Uterus (tissue), 4 donors: ENCODE results near the gene CFAP74. TPM values are rescaled to one million over a fixed set of nuclear protein-coding genes. Genes with fewer than 3 reads are reported as not detected.
A peak's percentile ranks its signal among the peaks of the same experiment; 100 is the strongest.

Source experiments
- DNase-seq, 2 donors: peaks; one replicate each; pipeline ENCODE4 v3.0.0-alpha.2; 2019 to 2020
- H3K27ac ChIP-seq, 2 donors: fragments of 200-600 bp; sonication (generic); 1 replicate in 1 of 2; 2 replicates in 1 of 2; pipeline ENCODE4 v1.5.1; 2016 to 2018
- H3K27me3 ChIP-seq, 2 donors: fragments of 200-600 bp; sonication (generic); one replicate each; pipeline ENCODE4 v1.5.1; 2018 to 2019; ENCODE audit warnings: control low read depth in 1 of 2
- H3K36me3 ChIP-seq, 2 donors: fragments of 200-600 bp; sonication (generic); one replicate each; pipeline ENCODE4 v1.5.1; 2019; ENCODE audit warnings: control low read depth in 1 of 2
- H3K4me1 ChIP-seq, 2 donors: fragments of 200-600 bp; sonication (generic); one replicate each; pipeline ENCODE4 v1.5.1; 2018 to 2019; ENCODE audit warnings: control low read depth in 1 of 2
- H3K4me3 ChIP-seq, 2 donors: fragments of 200-600 bp; sonication (generic); 1 replicate in 1 of 2; 2 replicates in 1 of 2; pipeline ENCODE4 v1.5.1; 2018 to 2019; ENCODE audit warnings: mild to moderate bottlenecking in 1 of 2
- H3K9me3 ChIP-seq, 2 donors: fragments of 200-600 bp; sonication (generic); one replicate each; pipeline ENCODE4 v1.5.1; 2019; ENCODE audit warnings: control low read depth in 1 of 2
- POLR2A ChIP-seq, 2 donors: fragments of 450-650 bp; IDR thresholded peaks; one replicate each; pipeline ENCODE4 v1.6.1; 2016; ENCODE audit warnings: antibody characterized with exemption in 2 of 2, mild to moderate bottlenecking in 1 of 2, moderate library complexity in 1 of 2
- intact Hi-C: fragments of 100-400 bp; cut with DNase I; formaldehyde crosslinking; loops from one replicate; pipeline ENCODE4 v1.15.1; 2023; ENCODE audit warnings: low total_unique reads
- total RNA-seq, 4 donors: library from RNA; depleted of rRNA in 3 of 4; stranded (reverse); fragments of >200 nt in 3 of 4; gene quantifications; one replicate each; pipeline versions ENCODE4 v1.1.0 to v1.2.4, GENCODE V29; 2014 to 2023
- TF ChIP-seq, protein P1 (sequence below), 4 experiments: fragments of 200-600 bp in 2 of 4; fragments of 450-650 bp in 2 of 4; sonication (generic) in 2 of 4; IDR thresholded peaks; one replicate each; pipeline ENCODE4 v1.5.1; 2016 to 2019; ENCODE audit warnings: antibody characterized with exemption in 4 of 4, mild to moderate bottlenecking in 2 of 4, moderate library complexity in 1 of 4
- donor health status: DM: yes; HTN: yes; CAD: no.

The CFAP74 gene
- total RNA-seq, 4 donors from 2014 or later = 0.64 to 1.0 TPM; not detected in 2

DNA sequence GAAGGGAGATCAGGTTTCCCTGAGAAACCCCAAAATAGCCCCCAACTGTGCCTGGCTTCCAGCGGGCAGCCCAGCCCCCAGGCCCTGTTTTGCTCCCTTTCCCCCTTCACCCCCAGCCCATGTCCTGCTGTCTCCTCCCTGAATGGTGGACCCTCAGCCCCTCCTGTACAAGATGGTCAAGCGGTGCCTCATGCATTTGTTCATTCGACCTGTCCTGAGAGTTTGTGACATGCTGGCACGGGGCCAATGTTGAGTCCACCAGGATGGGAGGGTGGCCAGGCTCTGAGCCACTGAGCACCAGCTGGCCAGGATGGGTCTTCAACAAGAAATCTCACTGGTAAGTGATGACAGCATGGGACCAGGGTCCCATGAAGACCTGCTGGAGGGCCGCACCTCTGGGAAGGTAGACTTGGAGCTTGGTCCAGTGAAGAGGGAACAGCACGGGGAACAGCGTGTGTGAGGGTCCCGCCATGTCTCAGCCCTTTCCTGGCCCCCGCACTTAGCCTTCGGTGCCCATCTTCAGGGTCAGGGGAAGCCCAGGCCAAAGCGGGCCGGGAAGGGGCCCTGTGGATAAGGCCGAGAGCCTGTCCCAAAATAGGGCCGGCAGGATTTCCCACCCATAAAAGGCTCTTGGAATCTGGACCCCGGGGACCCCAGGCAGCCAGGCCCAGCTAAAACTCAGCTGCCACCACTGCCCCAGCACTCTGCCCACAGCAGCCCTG is 88.5 kb downstream of the CFAP74 start, which contains the start of gene CALML6:
Gene CALML6, plus strand, starts transcription at position 290 of the 722 bp plus-strand sequence. Its CDS starts 21 bp downstream, at position 311.
- intact Hi-C loops = no loop called here
- Histone ChIP-seq H3K9me3 (no peaks in the 10 kb centered on the region), H3K4me3 (no peak within 1 kb of the TSS), H3K27me3 (no peaks in the 10 kb centered on the region), H3K27ac (no peak within 1 kb of the TSS), H3K4me1 (peaks cover 0 to 14% of the 10 kb centered on the region in 2 donors), H3K36me3 (no peaks in the 10 kb centered on the region)
- DNase-seq = no peak
- TF ChIP-seq POLR2A (IDR thresholded peaks at IDR 0.05) = no peak
- TF ChIP-seq, protein P1, sequence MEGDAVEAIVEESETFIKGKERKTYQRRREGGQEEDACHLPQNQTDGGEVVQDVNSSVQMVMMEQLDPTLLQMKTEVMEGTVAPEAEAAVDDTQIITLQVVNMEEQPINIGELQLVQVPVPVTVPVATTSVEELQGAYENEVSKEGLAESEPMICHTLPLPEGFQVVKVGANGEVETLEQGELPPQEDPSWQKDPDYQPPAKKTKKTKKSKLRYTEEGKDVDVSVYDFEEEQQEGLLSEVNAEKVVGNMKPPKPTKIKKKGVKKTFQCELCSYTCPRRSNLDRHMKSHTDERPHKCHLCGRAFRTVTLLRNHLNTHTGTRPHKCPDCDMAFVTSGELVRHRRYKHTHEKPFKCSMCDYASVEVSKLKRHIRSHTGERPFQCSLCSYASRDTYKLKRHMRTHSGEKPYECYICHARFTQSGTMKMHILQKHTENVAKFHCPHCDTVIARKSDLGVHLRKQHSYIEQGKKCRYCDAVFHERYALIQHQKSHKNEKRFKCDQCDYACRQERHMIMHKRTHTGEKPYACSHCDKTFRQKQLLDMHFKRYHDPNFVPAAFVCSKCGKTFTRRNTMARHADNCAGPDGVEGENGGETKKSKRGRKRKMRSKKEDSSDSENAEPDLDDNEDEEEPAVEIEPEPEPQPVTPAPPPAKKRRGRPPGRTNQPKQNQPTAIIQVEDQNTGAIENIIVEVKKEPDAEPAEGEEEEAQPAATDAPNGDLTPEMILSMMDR (IDR thresholded peaks at IDR 0.05) = no peak

- TF ChIP-seq, protein P1 (IDR thresholded peaks at IDR 0.05) = no peak
- no peak for TF ChIP-seq POLR2A (IDR thresholded peaks at IDR 0.05)
- intact Hi-C loops = no loop called here
- Histone ChIP-seq H3K4me3 (no peak overlapping the region), H3K36me3 (no peaks in the 10 kb centered on the region), H3K9me3 (no peaks in the 10 kb centered on the region), H3K27me3 (no peaks in the 10 kb centered on the region), H3K4me1 (peaks cover 0 to 9% of the 10 kb centered on the region in 2 donors), H3K27ac (no peak overlapping the region)
- DNase-seq = peak in 1 of 2 donors; percentile 14
Observed at GRCh38 chr1:1914101-1914970, 89.2 kb downstream of the CFAP74 start.

DNA sequence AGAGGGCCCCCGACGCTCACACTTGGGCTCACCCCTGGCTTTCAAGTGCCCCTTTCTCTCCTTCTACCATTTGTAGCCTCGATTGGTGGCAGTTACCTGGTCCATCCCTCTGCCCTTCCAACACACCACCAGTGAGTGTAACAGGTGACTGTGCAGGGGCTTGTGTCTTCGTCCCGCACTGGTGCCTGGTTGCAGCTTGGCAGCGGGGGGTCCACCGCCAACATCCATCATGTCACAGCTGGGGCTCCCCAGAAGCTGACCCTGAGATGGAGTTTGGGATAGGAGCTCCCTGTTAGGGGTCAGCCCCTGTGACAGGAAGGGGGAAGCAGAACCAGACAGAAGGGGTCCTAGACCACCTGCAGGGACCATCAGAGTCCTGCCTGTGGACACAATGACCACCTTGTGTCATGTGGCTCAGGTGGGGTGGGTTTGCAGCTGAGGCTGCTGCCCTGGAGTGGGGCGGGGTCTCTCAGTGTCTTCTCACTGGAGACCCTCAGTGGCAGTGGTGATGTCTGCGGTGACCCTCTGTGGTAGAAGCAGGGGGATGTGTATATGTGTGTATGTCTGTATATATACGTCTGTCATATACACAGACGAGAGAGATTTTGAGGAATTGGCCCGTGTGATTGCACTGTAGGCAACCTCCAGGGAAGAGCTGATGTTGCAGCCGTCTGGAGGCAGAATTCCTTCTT is 92.1 kb downstream of the CFAP74 start:
- Histone ChIP-seq H3K27ac (no peak overlapping the region), H3K36me3 (no peaks in the 10 kb centered on the region), H3K4me1 (peaks cover 0 to 9% of the 10 kb centered on the region in 2 donors), H3K27me3 (no peaks in the 10 kb centered on the region), H3K9me3 (no peaks in the 10 kb centered on the region), H3K4me3 (no peak overlapping the region)
- TF ChIP-seq, protein P1 (IDR thresholded peaks at IDR 0.05) = no peak
- TF ChIP-seq POLR2A (IDR thresholded peaks at IDR 0.05) = no peak
- intact Hi-C loops = no loop called here
- peak in 1 of 2 donors; percentile 15 for DNase-seq

- intact Hi-C loops = no loop called here
- Histone ChIP-seq H3K4me1 (peaks cover 0 to 9% of the 10 kb centered on the region in 2 donors), H3K9me3 (no peaks in the 10 kb centered on the region), H3K27ac (no peak overlapping the region), H3K4me3 (no peak overlapping the region), H3K27me3 (no peaks in the 10 kb centered on the region), H3K36me3 (no peaks in the 10 kb centered on the region)
- no peak for TF ChIP-seq POLR2A (IDR thresholded peaks at IDR 0.05)
- TF ChIP-seq, protein P1 (IDR thresholded peaks at IDR 0.05) = no peak
- no peak for DNase-seq
Observed at GRCh38 chr1:1910651-1911331, 92.8 kb downstream of the CFAP74 start.
